ENCODE data around the gene EEPD1.
"Not testable (repeated sequence)": the region's sequence is repeated elsewhere in the genome, so short reads cannot be mapped to it uniquely, and the experiment has no call there.

The EEPD1 gene

DNA sequence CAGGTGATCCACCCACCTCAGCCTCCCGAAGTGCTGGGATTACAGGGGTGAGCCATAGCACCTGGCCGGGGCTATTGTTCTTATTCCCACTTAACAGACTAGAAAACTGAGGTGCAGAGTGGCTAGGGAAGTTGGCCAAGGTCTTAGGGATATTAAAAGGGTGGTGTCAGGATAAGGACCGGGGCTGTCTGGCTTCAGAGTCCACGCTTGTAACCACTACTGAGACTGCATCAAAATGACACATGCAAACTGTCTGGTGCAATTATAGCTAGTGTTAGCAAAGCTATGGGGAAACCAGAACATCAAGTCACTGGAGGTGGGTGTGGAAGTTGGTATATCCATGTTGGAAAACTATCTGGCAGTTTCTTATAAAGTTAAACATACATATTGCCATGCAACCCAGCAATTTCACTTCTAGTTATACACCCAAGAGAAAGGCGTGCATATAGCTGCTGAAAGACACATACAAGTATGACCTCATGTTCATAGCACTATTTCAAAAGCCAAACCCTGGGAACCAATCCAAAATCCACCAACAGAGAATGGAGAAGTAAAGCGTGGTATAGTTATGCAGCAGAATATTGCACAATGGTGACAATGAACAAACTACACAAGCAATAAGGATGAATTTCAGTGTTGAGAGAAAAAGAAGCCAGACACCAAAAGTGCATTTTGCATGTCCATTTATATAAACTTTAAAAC is 33.9 kb upstream of the EEPD1 start:
- H3K4me1 Mint-ChIP-seq, result peaks cover 31% of the 10 kb centered on the region
- peaks cover 3% of the 10 kb centered on the region for H3K36me3 Mint-ChIP-seq
- no peaks in the 10 kb centered on the region for H3K27me3 Mint-ChIP-seq
- H3K4me3 Mint-ChIP-seq, result no peak overlapping the region
- peaks cover 13% of the 10 kb centered on the region for H3K9me3 Mint-ChIP-seq
- no peak overlapping the region for H3K27ac Mint-ChIP-seq

DNA sequence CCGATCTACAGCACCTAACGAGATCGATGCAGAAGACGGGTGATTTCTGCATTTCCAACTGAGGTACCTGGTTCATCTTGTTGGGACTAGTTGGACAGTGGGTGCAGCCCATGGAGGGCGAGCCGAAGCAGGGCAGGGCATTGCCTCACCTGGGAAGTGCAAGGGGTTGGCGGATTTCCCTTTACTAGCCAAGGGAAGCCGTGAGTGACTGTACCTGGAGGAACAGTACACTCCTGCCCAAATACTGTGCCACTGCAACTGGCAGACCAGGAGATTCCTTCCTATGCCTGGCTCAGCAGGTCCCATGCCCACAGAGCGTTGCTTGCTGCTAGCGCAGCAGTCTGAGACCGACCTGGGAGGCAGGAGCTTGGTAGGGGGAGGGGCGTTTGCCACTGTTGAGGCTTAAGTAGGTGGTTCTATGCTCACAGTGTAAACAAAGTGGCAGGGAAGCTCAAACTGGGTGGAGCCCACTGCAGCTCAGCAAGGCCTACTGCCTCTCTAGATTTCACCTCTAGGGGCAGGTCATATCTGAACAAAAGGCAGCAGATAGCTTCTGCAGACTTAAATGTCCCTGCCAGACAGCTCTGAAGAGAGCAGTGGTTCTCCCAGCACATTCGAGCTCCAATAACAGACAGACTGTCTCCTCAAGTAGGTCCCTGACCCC is 32.9 kb upstream of the EEPD1 start:
- peaks cover 13% of the 10 kb centered on the region for H3K9me3 Mint-ChIP-seq
- not testable (repeated sequence) for H3K36me3 Mint-ChIP-seq, H3K27me3 Mint-ChIP-seq, H3K4me3 Mint-ChIP-seq, H3K27ac Mint-ChIP-seq
- H3K4me1 Mint-ChIP-seq, result peaks cover 25% of the 10 kb centered on the region

DNA sequence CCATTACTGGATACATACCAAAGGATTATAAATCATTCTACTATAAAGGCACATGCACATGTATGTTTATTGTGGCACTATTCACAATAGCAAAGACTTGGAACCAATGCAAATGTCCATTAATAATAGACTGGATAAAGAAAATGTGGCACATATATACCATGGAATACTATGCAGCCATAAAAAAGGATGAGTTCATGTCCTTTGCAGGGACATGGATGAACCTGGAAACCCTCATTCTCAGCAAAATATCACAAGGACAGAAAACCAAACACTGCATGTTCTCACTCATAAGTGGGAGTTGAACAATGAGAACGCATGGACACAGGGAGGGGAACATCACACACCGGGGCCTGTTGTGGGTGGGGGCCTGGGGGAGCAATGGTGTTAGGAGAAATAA is 27.4 kb upstream of the EEPD1 start:
- not testable (repeated sequence) for H3K4me1 Mint-ChIP-seq, H3K4me3 Mint-ChIP-seq, H3K27ac Mint-ChIP-seq, H3K27me3 Mint-ChIP-seq, H3K36me3 Mint-ChIP-seq
- peaks cover 13% of the 10 kb centered on the region for H3K9me3 Mint-ChIP-seq

DNA sequence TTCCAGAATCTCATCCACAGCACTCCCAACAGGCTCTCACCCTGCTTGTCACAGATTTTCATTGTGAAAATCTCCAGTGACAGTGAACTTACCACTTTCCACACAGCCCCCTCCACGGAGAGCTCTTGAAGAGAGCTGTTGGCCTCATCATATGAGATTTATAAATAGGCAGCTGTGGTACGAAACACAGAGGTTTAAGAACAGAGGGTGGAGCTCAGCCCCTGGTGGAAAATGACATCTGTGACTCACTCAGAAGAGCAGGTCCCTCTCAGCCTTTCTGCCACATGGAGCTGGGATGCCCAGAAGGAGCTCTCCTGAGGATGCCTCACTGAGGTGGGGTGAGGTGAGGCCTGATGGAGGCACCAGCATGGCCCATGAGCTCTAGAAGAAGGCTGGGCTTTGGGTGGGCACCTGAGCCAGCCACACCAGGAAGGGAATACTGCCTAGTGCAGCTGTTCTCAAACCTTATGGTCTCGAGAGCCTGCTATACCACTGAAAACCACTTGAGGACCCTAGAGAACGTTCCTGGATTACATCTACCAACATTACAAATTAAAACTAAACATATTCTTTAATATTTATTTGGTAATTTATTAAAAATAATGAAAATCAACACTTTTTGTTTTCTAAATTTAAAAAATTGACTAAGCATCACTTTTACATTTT is 25.8 kb upstream of the EEPD1 start:
- Mint-ChIP-seq H3K4me3 (no peak overlapping the region), H3K36me3 (peaks cover 2% of the 10 kb centered on the region), H3K4me1 (peaks cover 5% of the 10 kb centered on the region), H3K27me3 (no peaks in the 10 kb centered on the region), H3K27ac (no peak overlapping the region), H3K9me3 (peaks cover 4% of the 10 kb centered on the region)

DNA sequence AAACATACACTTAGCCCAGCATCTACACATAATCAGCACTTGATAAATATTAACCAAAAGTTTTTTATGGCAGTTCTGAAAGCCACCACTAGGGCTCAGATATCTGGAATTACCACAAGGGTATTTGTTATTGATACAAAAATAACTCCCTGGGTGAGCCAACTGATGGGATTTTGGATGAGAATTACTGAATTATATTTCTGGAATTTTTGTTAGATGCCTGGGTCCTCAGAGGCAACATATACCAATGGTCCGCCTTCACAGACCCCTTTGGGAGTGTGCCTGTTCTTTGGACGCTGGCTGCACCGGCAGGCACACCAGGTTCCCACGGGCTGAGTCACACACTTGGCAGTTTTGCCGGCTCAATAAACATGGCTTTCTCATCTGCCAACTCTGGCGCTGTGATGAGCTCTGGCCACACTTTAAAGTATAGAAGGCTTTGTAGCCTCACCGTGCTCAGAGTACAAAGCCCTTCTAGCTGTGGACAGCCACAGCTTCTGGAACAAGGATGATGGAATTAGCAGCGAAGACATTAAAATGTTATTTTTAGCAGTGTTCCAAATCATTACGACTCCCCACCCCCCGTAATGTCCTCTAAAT is 24.5 kb upstream of the EEPD1 start:
- H3K4me1 Mint-ChIP-seq, result peaks cover 5% of the 10 kb centered on the region
- no peaks in the 10 kb centered on the region for H3K36me3 Mint-ChIP-seq
- H3K27me3 Mint-ChIP-seq, result no peaks in the 10 kb centered on the region
- no peak overlapping the region for H3K27ac Mint-ChIP-seq
- H3K4me3 Mint-ChIP-seq, result no peak overlapping the region
- no peaks in the 10 kb centered on the region for H3K9me3 Mint-ChIP-seq

DNA sequence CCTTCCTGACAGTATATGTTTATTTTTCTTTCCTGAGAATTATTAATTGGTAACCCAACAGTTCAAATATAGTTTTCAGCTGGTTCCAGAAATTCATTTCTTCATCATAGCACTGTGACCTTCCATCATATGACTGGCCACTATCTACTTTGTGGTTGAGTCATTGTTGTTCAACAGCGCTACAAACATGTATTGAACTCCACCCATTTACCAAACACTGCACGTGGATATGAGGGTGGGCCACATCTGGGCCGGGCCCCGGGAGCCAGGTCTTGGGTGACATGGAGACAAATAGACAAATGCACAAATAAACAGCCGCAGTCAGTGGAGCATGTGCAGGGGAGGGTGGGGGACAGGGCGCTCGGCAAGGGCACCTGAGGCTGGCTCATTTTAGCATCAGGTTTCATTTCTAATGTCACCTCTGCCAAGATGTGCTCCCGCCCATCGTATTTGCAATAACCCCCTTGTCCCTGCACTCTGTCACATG is 24.0 kb upstream of the EEPD1 start:
- Mint-ChIP-seq H3K9me3 (no peaks in the 10 kb centered on the region), H3K36me3 (no peaks in the 10 kb centered on the region), H3K27me3 (no peaks in the 10 kb centered on the region), H3K4me1 (peaks cover 5% of the 10 kb centered on the region), H3K27ac (no peak overlapping the region), H3K4me3 (no peak overlapping the region)

DNA sequence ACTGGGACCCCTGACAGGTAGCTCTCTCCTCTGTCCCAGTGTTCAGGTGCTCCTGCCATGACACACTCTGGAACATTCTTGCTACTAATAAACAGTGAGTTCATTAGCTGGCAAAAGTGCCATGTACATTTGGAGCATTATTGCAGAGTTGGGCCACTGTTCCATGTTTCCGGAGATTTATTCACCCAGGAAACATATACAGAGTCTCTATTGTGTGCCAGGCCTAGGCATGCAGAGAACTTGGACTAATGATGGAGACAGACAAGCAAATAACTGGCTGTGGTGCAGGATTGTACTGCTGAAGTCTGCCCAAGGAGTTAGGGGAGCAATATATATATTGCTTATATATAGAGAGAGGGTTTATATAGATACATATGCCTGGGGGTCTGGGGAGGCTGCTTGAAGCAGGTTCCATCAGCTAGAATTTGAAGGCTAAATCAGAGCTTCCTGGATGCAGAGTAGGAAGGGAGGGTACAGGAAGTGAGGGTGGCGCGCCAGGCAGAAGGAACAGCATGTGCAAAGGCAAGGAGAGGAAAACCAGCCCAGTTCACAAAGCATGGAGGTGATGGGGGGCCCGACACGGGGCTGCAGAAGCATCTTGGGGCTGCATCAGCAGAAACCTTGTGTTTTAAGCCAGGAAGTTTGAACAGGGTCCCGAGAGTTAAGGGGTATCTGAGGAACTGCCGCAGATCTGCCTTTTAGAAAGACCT is 22.7 kb upstream of the EEPD1 start:
- H3K4me3 Mint-ChIP-seq, result no peak overlapping the region
- H3K36me3 Mint-ChIP-seq, result no peaks in the 10 kb centered on the region
- H3K9me3 Mint-ChIP-seq, result no peaks in the 10 kb centered on the region
- H3K27me3 Mint-ChIP-seq, result no peaks in the 10 kb centered on the region
- H3K4me1 Mint-ChIP-seq, result peaks cover 5% of the 10 kb centered on the region
- H3K27ac Mint-ChIP-seq, result no peak overlapping the region

DNA sequence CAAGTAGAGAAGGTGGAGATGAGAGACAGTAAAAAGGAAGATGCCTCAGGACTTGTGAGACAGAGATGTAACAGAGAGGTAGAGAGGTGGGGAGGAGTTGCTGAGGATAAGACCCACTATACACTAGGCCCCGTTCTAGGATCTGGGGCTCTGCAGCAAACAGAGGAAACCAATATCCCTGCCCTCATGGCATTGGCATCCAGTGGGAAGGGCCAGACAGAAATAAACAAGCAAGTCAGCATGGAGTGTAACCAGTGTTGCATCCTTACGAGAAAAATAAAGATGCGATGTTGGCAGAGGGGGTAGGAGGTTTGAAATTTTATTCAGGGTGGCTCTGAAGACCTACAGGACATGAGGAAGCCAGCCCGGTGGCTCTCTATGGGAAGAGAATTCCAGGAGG is 22.0 kb upstream of the EEPD1 start:
- H3K36me3 Mint-ChIP-seq, result no peaks in the 10 kb centered on the region
- H3K27ac Mint-ChIP-seq, result no peak overlapping the region
- H3K27me3 Mint-ChIP-seq, result no peaks in the 10 kb centered on the region
- peaks cover 5% of the 10 kb centered on the region for H3K4me1 Mint-ChIP-seq
- H3K9me3 Mint-ChIP-seq, result no peaks in the 10 kb centered on the region
- no peak overlapping the region for H3K4me3 Mint-ChIP-seq

DNA sequence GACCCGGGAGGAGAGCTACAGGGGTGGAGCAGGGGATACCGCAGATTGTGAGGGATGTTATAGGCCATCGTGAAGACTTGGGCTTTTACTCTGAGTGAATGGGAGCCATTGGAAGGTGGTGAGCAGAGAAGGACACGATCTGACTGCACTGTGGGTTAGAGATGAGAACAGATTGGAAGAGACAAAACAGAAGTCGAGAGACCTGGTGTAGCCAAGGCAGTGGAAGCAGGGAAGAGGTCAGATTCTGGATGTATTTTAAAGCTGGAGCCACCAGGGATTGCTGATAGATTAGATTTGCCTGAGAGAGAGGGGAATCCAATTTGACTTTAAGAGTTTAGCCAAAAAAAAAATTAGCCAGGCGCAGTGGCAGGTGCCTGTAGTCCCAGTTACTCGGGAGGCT is 21.6 kb upstream of the EEPD1 start:
- Mint-ChIP-seq H3K27ac (no peak overlapping the region), H3K36me3 (no peaks in the 10 kb centered on the region), H3K27me3 (no peaks in the 10 kb centered on the region), H3K4me3 (no peak overlapping the region), H3K4me1 (peaks cover 5% of the 10 kb centered on the region), H3K9me3 (no peaks in the 10 kb centered on the region)

DNA sequence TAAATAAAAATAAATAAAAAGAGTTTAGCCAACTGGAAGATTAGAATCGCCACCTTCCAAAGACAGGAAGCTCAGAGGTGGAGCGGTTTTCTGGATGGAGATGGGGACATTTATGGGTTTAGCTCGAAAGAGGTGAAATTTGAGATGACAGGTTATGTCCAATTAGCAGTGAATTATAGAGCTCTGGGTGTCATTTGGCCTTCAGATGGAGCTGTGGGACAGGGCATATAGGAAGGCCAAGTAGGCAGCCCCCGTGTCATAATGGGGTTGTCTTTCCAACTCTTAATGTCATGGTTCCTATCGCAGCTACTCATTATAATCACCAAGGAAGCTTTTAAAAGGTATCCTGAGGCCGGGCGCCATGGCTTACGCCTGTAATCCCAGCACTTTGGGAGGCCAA is 21.0 kb upstream of the EEPD1 start:
- no peaks in the 10 kb centered on the region for H3K27me3 Mint-ChIP-seq
- no peak overlapping the region for H3K4me3 Mint-ChIP-seq
- peaks cover 5% of the 10 kb centered on the region for H3K4me1 Mint-ChIP-seq
- H3K36me3 Mint-ChIP-seq, result no peaks in the 10 kb centered on the region
- no peaks in the 10 kb centered on the region for H3K9me3 Mint-ChIP-seq
- H3K27ac Mint-ChIP-seq, result no peak overlapping the region

DNA sequence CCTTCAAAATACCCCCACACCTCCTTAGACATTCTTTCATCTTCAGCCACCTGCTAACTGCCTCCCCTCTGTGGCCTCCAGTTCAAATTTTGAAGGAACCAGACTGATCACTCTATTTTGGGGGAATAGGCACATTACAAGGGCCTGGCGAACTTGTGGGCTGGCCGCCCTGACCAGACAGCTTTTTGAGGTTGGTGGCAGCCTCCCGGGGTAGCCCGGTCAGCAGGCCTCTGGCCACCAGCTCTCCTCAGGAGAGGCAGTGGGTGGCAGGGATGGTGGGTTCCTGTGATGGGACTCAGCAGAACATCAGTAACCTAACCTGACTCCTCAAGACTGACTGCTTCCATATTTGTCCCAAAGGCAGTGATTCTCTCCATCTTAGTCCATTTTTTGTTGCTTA is 17.4 kb upstream of the EEPD1 start:
- Mint-ChIP-seq H3K27ac (no peak overlapping the region), H3K4me3 (no peak overlapping the region), H3K4me1 (no peaks in the 10 kb centered on the region), H3K36me3 (no peaks in the 10 kb centered on the region), H3K9me3 (peaks cover 2% of the 10 kb centered on the region), H3K27me3 (no peaks in the 10 kb centered on the region)

DNA sequence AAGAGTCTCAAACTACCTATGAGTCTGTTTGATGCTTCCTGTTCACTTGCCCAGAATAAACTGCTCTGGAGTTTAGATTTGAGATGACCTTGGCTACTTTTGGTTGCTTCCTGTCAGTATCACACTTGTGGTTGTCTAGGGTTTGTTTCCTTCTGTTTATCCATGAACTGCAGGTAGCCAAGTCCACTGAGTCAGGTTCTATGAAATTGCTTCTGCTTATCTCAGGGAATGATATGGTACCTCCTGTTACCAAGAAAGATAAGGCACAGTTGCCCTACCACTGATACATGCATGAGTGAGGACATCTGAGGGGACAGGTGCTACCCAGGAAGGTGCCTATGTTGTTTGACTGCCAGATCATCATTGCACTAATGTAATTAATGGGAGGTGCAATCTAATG is 15.8 kb upstream of the EEPD1 start:
- Mint-ChIP-seq H3K9me3 (peaks cover 7% of the 10 kb centered on the region), H3K4me1 (no peaks in the 10 kb centered on the region), H3K4me3 (no peak overlapping the region), H3K27ac (no peak overlapping the region), H3K36me3 (no peaks in the 10 kb centered on the region), H3K27me3 (no peaks in the 10 kb centered on the region)

DNA sequence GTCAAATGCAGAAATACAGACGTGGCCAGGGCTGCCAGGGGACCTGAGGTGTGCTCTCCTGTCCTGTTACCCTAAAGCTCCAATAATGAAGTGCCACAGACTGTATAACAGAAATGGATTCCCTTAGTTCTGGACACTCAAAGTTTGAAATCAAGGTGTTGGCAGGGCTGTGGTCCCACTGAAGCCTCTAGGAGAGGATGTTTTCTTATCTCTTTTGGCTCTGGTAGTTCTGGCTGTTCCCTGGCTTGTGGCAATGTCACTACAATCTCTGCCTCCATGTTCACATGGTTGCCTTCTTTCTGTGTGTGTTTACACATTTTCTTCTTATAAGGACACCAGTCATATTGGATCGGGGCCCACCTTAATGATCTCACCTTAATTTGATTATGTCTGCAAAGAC is 15.3 kb upstream of the EEPD1 start:
- H3K4me3 Mint-ChIP-seq, result no peak overlapping the region
- H3K27ac Mint-ChIP-seq, result no peak overlapping the region
- H3K36me3 Mint-ChIP-seq, result no peaks in the 10 kb centered on the region
- no peaks in the 10 kb centered on the region for H3K27me3 Mint-ChIP-seq
- no peaks in the 10 kb centered on the region for H3K4me1 Mint-ChIP-seq
- H3K9me3 Mint-ChIP-seq, result peaks cover 7% of the 10 kb centered on the region

DNA sequence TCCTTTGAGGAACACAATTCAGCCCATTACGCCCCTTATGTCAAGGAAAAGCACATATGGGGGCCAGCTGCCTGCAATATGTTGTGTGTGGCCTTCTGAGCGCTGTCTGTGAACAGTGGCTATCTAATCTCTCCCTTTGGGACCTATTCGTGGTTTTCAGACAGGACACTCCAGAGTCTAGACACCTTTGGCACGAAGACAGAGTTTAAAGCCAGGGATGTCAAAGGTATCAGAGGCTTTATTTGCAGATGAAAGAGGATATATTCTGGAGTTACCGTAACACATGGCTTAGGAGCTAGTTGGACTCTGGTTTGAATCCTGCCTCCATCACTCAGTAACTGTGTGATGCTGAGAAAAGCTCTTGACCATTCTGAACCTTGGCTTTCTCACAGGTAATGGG is 14.8 kb upstream of the EEPD1 start:
- H3K27ac Mint-ChIP-seq, result no peak overlapping the region
- H3K9me3 Mint-ChIP-seq, result peaks cover 7% of the 10 kb centered on the region
- H3K27me3 Mint-ChIP-seq, result no peaks in the 10 kb centered on the region
- no peaks in the 10 kb centered on the region for H3K4me1 Mint-ChIP-seq
- H3K36me3 Mint-ChIP-seq, result no peaks in the 10 kb centered on the region
- H3K4me3 Mint-ChIP-seq, result no peak overlapping the region

DNA sequence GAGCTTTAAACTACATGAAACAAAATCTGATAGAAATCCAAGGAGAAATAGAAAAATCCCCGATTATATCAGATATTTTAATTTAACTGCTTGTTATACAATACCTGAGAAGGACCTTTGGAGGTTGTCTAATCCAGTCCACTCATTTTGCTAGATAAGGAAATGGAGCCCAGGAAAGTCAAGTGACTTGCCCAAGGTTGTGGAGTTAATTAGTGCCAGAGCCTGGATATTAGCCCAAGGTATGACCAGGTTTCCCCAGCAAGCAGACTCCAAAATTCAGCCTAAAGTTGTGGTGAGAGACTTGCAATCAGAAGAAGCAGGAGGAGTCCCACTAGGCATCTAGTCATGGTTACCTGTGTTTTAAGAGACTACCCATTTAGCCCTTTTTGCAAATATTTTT is 11.7 kb upstream of the EEPD1 start:
- H3K36me3 Mint-ChIP-seq, result no peaks in the 10 kb centered on the region
- no peak overlapping the region for H3K27ac Mint-ChIP-seq
- peaks cover 7% of the 10 kb centered on the region for H3K9me3 Mint-ChIP-seq
- H3K27me3 Mint-ChIP-seq, result no peaks in the 10 kb centered on the region
- no peak overlapping the region for H3K4me3 Mint-ChIP-seq
- no peaks in the 10 kb centered on the region for H3K4me1 Mint-ChIP-seq
